ENCODE measurements around the gene COX8C.
"Not testable (repeated sequence)": the region's sequence is repeated elsewhere in the genome, so short reads cannot be mapped to it uniquely, and the experiment has no call there.

The COX8C gene

GRCh38 chr14:93347850-93348249 is 868 bp downstream of the COX8C start:
- Mint-ChIP-seq H3K36me3 (ENCODE audit: low read depth) (peaks cover 14% of the 10 kb centered on the region), H3K4me3 (no peak overlapping the region), H3K27ac (no peak overlapping the region), H3K9me3 (peaks cover 10% of the 10 kb centered on the region), H3K4me1 (no peaks in the 10 kb centered on the region), H3K27me3 (ENCODE audit: low read depth) (no peaks in the 10 kb centered on the region)
- TF ChIP-seq CTCF (IDR thresholded peaks at IDR 0.05; ENCODE audit: unreplicated experiment in 3 of 3): no peak

- no peak overlapping the region for H3K27ac Mint-ChIP-seq
- TF ChIP-seq CTCF (IDR thresholded peaks at IDR 0.05; ENCODE audit: unreplicated experiment in 3 of 3): no peak
- no peak overlapping the region for H3K4me3 Mint-ChIP-seq
- no peaks in the 10 kb centered on the region for H3K4me1 Mint-ChIP-seq
- peaks cover 8% of the 10 kb centered on the region for H3K9me3 Mint-ChIP-seq
- no peaks in the 10 kb centered on the region for H3K27me3 Mint-ChIP-seq (ENCODE audit: low read depth)
- H3K36me3 Mint-ChIP-seq (ENCODE audit: low read depth): peaks cover 11% of the 10 kb centered on the region
Measured at GRCh38 chr14:93348292-93348691, 1.3 kb downstream of the COX8C start.

DNA sequence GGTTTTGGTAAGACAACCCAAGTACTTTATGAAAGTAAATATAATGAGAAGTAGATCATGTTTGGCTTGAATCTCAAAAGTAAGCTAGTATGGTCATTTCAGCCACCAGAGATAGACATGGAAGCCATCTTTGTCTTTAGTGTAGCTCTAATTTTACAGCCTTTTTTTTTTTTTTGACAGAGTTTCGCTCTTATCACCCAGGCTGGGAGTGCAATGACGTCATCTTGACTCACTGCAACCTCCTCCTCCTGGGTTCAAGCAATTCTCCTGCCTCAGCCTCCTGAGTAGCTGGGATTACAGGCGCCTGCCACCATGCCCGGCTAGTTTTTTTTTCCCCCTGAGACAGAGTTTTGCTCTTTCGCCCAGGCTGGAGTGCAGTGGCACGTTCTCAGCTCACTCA is 7.9 kb downstream of the COX8C start:
- not testable (repeated sequence) for H3K27ac Mint-ChIP-seq

DNA sequence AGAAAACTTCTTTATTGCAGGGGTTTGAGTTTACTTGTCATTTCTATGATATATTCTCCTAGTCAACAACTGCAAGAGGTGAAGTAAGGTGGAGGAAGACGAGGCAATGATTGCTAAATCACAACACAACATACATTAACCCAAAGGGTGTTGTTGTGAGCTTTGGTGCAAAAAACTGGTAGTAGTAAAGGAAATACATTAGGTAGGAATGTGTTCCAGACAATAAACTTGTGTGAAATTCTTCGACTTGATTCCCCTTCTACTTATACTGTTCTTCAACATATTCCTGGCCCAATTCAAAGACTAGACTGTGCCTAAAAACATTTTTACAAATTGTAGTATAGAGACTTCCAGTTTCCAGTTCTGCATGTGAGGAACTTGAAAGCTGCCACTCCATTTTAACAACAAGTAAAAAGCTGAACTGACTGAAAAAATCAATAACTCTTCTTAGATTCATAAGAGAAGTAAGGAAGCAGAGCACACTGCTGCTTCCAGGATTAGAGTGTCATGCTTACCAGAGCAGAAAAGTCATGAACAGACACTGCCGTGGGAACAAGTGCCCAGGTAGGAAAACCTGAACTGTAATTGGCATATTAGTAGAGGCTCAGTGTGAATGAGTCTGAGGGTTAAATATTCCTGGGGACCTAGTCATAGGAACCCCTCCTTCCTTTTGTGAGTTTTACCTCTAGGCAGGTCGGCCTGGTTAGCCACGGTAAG is 22.2 kb downstream of the COX8C start:
- no peak for TF ChIP-seq CTCF (IDR thresholded peaks at IDR 0.05; ENCODE audit: unreplicated experiment in 3 of 3)
- Mint-ChIP-seq H3K9me3 (peaks cover 17% of the 10 kb centered on the region), H3K27me3 (ENCODE audit: low read depth) (no peaks in the 10 kb centered on the region), H3K4me1 (no peaks in the 10 kb centered on the region), H3K36me3 (ENCODE audit: low read depth) (no peaks in the 10 kb centered on the region), H3K4me3 (no peak overlapping the region), H3K27ac (peak overlapping the region; percentile 42 to 85 (median 74))

More for the DNA sequence above, 7.9 kb downstream of the COX8C start:
- not testable (repeated sequence) for H3K27me3 Mint-ChIP-seq (ENCODE audit: low read depth); H3K4me3 Mint-ChIP-seq; H3K4me1 Mint-ChIP-seq; H3K36me3 Mint-ChIP-seq (ENCODE audit: low read depth)
- peaks cover 13% of the 10 kb centered on the region for H3K9me3 Mint-ChIP-seq

GRCh38 chr14:93369713-93370266 is 22.8 kb downstream of the COX8C start:
- H3K4me1 Mint-ChIP-seq: no peaks in the 10 kb centered on the region

DNA sequence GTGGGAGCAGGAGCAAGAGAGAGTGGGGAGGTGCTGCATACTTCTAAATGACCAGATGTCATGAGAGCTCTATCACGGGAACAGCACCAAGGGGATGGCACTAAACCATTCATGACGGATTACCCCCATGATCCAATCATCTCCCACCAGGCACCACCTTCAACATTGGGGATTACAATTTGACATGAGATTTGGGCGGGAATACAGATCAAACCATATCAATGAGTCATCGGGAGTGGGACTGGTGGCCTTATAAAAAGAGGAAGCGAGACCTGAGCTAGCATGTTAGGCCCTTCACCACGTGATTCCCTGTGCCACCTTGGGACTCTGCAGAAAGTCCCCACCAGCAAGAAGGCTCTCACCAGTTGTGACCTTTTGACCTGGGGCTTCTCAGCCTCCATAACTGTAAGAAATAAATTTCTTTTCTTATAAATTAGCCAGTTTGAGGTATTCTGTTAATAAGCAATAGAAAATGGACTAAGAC is 28.7 kb downstream of the COX8C start:
- no peak overlapping the region for H3K4me3 Mint-ChIP-seq
- H3K27ac Mint-ChIP-seq: no peak overlapping the region
- H3K9me3 Mint-ChIP-seq: peaks cover 14% of the 10 kb centered on the region
- no peaks in the 10 kb centered on the region for H3K4me1 Mint-ChIP-seq
- no peak for TF ChIP-seq CTCF (IDR thresholded peaks at IDR 0.05; ENCODE audit: unreplicated experiment in 3 of 3)
- H3K36me3 Mint-ChIP-seq (ENCODE audit: low read depth): no peaks in the 10 kb centered on the region
- no peaks in the 10 kb centered on the region for H3K27me3 Mint-ChIP-seq (ENCODE audit: low read depth)

More at GRCh38 chr14:93369713-93370266, 22.8 kb downstream of the COX8C start:
- TF ChIP-seq CTCF (IDR thresholded peaks at IDR 0.05; ENCODE audit: unreplicated experiment in 3 of 3): no peak
- Mint-ChIP-seq H3K27ac (peak overlapping the region; percentile 42 to 85 (median 74)), H3K4me3 (no peak overlapping the region), H3K36me3 (ENCODE audit: low read depth) (no peaks in the 10 kb centered on the region), H3K27me3 (ENCODE audit: low read depth) (no peaks in the 10 kb centered on the region), H3K9me3 (peaks cover 17% of the 10 kb centered on the region)

All from nephron (organoid).